ENCODE results near the gene MEGF9. TPM values are rescaled to one million over a fixed set of nuclear protein-coding genes. Genes with fewer than 3 reads are reported as not detected.

MEGF9 gene
- total RNA-seq, 2 experiments from 2014 or later = 5.1 to 10.2 TPM

DNA sequence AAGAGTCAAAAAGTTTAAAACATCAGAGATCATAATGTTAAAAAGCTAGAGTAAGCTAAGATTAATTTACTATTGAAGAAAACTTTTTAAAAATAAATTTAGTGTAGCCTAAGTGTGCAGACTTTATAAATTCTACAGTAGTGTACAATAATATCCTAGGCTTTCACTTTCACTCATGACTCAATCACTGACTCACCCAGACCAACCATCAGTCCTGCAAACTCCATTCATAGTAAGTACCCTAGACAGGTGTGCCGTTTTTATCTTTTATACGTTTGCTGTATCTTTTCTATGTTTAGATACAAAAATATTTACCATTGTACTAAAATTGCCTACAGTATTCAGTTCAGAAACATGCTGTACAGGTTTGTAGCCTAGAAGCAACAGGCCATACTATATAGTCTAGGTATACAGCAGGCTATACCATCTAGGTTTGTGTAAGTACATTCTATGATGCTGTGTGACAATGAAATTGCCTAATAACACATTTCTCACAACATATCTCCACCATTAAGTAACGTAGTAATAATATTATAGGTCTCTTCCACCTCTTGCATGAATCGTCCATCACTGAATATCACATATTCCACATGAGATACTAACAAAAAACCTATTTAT lies 59.2 kb downstream of the MEGF9 start:
- H3K4me2 ChIP-seq (ENCODE audit: low read length) = no peak overlapping the region
- no peak for TF ChIP-seq EZH2phosphoT487 (IDR thresholded peaks at IDR 0.05; ENCODE audit: borderline replicate concordance, low read depth, low read length)
- ChIA-PET POLR2A (interaction anchor here (0.6 to 0.7 kb wide), 3 partner anchors 84 to 359 kb away, joined by 3 to 4 read pairs (median 4); no protein-coding TSS in a partner anchor), CTCF (ENCODE audit: unreplicated experiment) (no interaction called here)
- 0 out of 2 replicates have a peak, but pooled peaks cover 4% of the 10 kb centered on the region for H4K20me1 ChIP-seq (ENCODE audit: insufficient read depth, low read length)
- BruUV-seq (replicated peaks) = no TSS peak
- intact Hi-C loops (cut with micrococcal nuclease; ENCODE audit: unreplicated experiment) = no loop called here
- no peak overlapping the region for H3K27ac ChIP-seq (ENCODE audit: low read depth, low read length, poor library complexity, severe bottlenecking)
- H3K36me3 ChIP-seq (ENCODE audit: insufficient read depth, low read length) = no peaks in the 10 kb centered on the region
- no peaks in the 10 kb centered on the region for H3K9me2 ChIP-seq (ENCODE audit: insufficient read depth, low read length)
- no peak overlapping the region for H3K4me3 ChIP-seq (ENCODE audit: low read depth, low read length, poor library complexity, severe bottlenecking)
- H3K79me2 ChIP-seq (ENCODE audit: insufficient read depth, low read depth, low read length) = no peaks in the 10 kb centered on the region
- no peaks in the 10 kb centered on the region for H3K4me1 ChIP-seq (ENCODE audit: insufficient read depth, low read length, poor library complexity, severe bottlenecking)
- no peaks in the 10 kb centered on the region for H3K9me3 ChIP-seq (ENCODE audit: low read length)
- H2AFZ ChIP-seq (ENCODE audit: low read length) = no peak overlapping the region
- no peak for DNase-seq (ENCODE audit: low spot score)

DNA sequence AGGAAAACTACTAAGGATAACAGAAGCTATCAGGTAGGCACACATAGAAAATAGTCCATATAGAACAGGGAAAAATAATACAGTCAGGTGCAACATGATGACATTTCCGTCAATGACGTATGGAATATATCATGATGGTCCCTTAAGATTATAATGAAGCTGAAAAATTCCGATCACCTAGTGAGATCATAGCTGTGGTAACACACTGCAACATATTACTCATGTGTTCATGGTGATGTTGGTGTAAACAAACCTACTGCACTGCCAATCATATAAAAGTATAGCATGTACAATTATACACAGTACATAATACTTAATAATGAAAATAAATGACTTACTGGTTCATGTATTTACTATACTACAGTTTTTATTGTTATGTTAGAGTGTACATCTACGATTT lies 60.0 kb downstream of the MEGF9 start:
- intact Hi-C loops (cut with micrococcal nuclease; ENCODE audit: unreplicated experiment) = no loop called here

DNA sequence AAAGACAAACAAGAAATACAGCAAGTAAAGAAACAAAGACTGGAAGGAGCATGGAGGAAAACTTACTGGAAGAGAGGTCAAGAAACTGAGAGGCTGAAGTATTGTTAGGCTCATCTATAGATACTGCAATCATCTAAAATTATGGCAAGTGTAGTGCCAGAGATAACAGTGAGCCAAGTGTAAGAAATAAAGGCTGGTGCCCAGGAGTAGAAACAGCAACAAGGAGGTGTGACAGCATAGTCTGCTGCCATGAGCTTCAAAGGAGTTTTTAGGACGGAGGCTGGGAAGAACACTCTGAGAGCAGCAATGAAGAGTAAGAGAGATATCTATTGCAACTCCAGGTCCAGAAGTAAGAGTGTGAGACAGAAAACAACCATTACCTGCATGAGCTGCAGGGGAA lies 60.5 kb downstream of the MEGF9 start:
- H4K20me1 ChIP-seq (ENCODE audit: insufficient read depth, low read length) = 0 out of 2 replicates have a peak, but pooled peaks cover 4% of the 10 kb centered on the region
- H3K4me3 ChIP-seq (ENCODE audit: low read depth, low read length, poor library complexity, severe bottlenecking) = no peak overlapping the region
- no peak for DNase-seq (ENCODE audit: low spot score)
- H3K36me3 ChIP-seq (ENCODE audit: insufficient read depth, low read length) = no peaks in the 10 kb centered on the region
- ChIA-PET CTCF (ENCODE audit: unreplicated experiment) (no interaction called here), POLR2A (interaction anchor here (1.7 kb wide), 1 partner anchor 26 kb away, joined by 8 read pairs; no protein-coding TSS in a partner anchor)
- no TSS peak for BruUV-seq (replicated peaks)
- H3K27ac ChIP-seq (ENCODE audit: low read depth, low read length, poor library complexity, severe bottlenecking) = no peak overlapping the region
- no peaks in the 10 kb centered on the region for H3K4me1 ChIP-seq (ENCODE audit: insufficient read depth, low read length, poor library complexity, severe bottlenecking)
- no peaks in the 10 kb centered on the region for H3K9me2 ChIP-seq (ENCODE audit: insufficient read depth, low read length)
- TF ChIP-seq, protein P1, sequence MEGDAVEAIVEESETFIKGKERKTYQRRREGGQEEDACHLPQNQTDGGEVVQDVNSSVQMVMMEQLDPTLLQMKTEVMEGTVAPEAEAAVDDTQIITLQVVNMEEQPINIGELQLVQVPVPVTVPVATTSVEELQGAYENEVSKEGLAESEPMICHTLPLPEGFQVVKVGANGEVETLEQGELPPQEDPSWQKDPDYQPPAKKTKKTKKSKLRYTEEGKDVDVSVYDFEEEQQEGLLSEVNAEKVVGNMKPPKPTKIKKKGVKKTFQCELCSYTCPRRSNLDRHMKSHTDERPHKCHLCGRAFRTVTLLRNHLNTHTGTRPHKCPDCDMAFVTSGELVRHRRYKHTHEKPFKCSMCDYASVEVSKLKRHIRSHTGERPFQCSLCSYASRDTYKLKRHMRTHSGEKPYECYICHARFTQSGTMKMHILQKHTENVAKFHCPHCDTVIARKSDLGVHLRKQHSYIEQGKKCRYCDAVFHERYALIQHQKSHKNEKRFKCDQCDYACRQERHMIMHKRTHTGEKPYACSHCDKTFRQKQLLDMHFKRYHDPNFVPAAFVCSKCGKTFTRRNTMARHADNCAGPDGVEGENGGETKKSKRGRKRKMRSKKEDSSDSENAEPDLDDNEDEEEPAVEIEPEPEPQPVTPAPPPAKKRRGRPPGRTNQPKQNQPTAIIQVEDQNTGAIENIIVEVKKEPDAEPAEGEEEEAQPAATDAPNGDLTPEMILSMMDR (conservative IDR thresholded peaks at IDR 0.05; ENCODE audit: low read length) = no peak
- TF ChIP-seq EZH2phosphoT487 (IDR thresholded peaks at IDR 0.05; ENCODE audit: borderline replicate concordance, low read depth, low read length) = no peak
- H3K79me2 ChIP-seq (ENCODE audit: insufficient read depth, low read depth, low read length) = no peaks in the 10 kb centered on the region
- H3K4me2 ChIP-seq (ENCODE audit: low read length) = no peak overlapping the region
- H3K9me3 ChIP-seq (ENCODE audit: low read length) = no peaks in the 10 kb centered on the region
- no peak overlapping the region for H2AFZ ChIP-seq (ENCODE audit: low read length)
- intact Hi-C loops (cut with micrococcal nuclease; ENCODE audit: unreplicated experiment) = no loop called here

More for the DNA sequence above, 60.0 kb downstream of the MEGF9 start:
- Histone ChIP-seq H3K9me2 (ENCODE audit: insufficient read depth, low read length) (no peaks in the 10 kb centered on the region), H3K9me3 (ENCODE audit: low read length) (no peaks in the 10 kb centered on the region), H3K4me3 (ENCODE audit: low read depth, low read length, poor library complexity, severe bottlenecking) (no peak overlapping the region), H2AFZ (ENCODE audit: low read length) (no peak overlapping the region), H3K27ac (ENCODE audit: low read depth, low read length, poor library complexity, severe bottlenecking) (no peak overlapping the region), H3K79me2 (ENCODE audit: insufficient read depth, low read depth, low read length) (no peaks in the 10 kb centered on the region), H3K4me2 (ENCODE audit: low read length) (no peak overlapping the region), H3K4me1 (ENCODE audit: insufficient read depth, low read length, poor library complexity, severe bottlenecking) (no peaks in the 10 kb centered on the region), H4K20me1 (ENCODE audit: insufficient read depth, low read length) (0 out of 2 replicates have a peak, but pooled peaks cover 4% of the 10 kb centered on the region), H3K36me3 (ENCODE audit: insufficient read depth, low read length) (no peaks in the 10 kb centered on the region)
- POLR2A ChIA-PET = interaction anchor here (0.6 to 0.7 kb wide), 3 partner anchors 34 to 125 kb away, joined by 3 to 4 read pairs (median 4); no protein-coding TSS in a partner anchor
- no peak for DNase-seq (ENCODE audit: low spot score)
- TF ChIP-seq, protein P1 (conservative IDR thresholded peaks at IDR 0.05; ENCODE audit: low read length) = no peak
- TF ChIP-seq EZH2phosphoT487 (IDR thresholded peaks at IDR 0.05; ENCODE audit: borderline replicate concordance, low read depth, low read length) = no peak
- CTCF ChIA-PET (ENCODE audit: unreplicated experiment) = no interaction called here
- no TSS peak for BruUV-seq (replicated peaks)

All from OCI-LY7 (cell line).